ENCODE results near the gene CLPTM1L. TPM values are rescaled to one million over a fixed set of nuclear protein-coding genes. Genes with fewer than 3 reads are reported as not detected.

The CLPTM1L gene
- total RNA-seq, 2 donors from 2014 or later, result 56.6 to 85.4 TPM

DNA sequence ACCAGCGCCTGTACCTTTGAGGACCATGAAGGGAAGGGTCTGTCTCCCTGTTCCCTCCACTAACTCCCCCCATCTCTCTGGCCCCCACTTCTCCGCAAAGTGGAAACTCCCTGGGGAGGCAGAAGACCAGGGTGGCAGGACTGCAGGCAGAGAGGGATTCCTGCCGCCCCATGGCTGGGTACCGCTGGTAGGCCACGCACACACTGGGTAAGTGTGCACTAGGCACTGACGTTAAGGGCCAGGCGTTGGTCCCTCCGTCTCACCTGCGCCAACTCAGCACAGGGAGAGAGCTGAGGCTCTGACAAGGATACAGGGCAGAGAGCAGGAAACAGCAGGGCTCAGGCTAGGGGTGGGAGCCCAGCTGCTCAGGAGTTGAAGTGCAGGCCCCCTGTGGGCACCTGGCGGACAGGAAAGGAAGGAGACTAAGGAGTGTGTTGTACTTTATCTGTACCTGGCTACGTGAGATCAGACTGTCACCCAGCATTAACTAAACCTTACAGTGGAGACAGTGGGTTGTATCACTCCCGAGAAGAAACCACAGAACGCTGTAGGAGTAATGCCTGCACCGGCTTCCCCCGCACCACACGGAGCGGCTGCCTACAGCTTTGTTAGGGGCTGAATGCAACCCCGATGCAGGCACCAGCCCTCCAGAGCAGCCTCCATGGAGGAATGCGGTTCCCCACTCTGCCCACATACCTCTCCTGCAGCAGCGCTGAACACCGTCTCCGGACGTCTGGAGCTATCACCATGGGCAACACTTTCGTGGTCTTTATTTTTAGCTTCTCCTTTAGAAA is 34.2 kb upstream of the CLPTM1L start:
- Histone ChIP-seq H3K36me3 (no peaks in the 10 kb centered on the region), H3K27ac (no peak overlapping the region), H3K9me3 (no peaks in the 10 kb centered on the region), H3K4me1 (no peaks in the 10 kb centered on the region), H3K4me3 (no peak overlapping the region), H3K27me3 (no peaks in the 10 kb centered on the region)
- DNase-seq (ENCODE audit: low spot score), result no peak
- no peak for TF ChIP-seq CTCF (IDR thresholded peaks at IDR 0.05)

DNA sequence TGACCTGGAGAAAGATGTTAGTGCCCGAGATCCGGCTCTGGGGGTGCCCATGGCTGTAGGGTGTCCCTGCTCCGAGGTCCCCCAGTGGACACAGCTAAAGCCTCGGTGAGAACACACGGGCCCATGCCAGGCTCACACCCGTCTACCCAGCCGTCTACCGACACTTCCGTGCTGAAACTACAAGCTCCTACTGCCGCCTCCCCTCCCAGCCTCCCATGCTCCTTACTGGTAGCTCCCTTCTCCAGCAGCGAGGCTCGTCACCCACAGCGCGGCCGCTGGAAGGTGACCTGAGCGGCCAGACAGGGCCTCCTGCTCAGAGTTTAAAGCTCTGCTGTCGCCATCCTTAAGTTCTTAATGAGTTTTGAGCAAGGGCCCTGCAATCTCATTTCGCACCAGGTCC is 33.2 kb upstream of the CLPTM1L start:
- H3K4me3 ChIP-seq, result no peak overlapping the region
- H3K4me1 ChIP-seq, result no peaks in the 10 kb centered on the region
- no peaks in the 10 kb centered on the region for H3K27me3 ChIP-seq
- DNase-seq (ENCODE audit: low spot score), result no peak
- H3K9me3 ChIP-seq, result no peaks in the 10 kb centered on the region
- no peak for TF ChIP-seq CTCF (IDR thresholded peaks at IDR 0.05)
- H3K27ac ChIP-seq, result no peak overlapping the region
- no peaks in the 10 kb centered on the region for H3K36me3 ChIP-seq

DNA sequence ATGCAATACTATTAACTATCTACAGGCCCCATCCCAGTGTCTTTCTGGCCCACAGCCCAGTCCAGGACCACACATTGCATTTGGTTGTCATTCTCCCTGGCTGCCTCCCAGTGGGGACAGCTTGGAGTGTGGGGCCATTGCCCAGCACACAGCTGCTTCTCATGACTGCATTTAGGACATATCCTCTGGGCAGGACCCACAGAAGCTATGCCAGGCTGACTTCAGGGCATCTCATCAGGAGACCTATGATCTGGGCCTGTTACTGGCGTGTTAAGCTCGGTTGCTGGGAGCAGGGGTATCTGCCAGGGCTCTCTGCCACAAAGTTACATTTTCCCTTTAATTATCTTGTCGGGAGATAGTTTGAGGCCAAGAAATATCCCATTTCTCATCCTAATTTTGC is 32.1 kb upstream of the CLPTM1L start:
- Histone ChIP-seq H3K27ac (no peak overlapping the region), H3K9me3 (no peaks in the 10 kb centered on the region), H3K4me1 (no peaks in the 10 kb centered on the region), H3K4me3 (no peak overlapping the region), H3K27me3 (no peaks in the 10 kb centered on the region), H3K36me3 (no peaks in the 10 kb centered on the region)
- no peak for DNase-seq (ENCODE audit: low spot score)
- TF ChIP-seq CTCF (IDR thresholded peaks at IDR 0.05), result no peak

- no peaks in the 10 kb centered on the region for H3K27me3 ChIP-seq
- no peak overlapping the region for H3K4me3 ChIP-seq
- no peaks in the 10 kb centered on the region for H3K9me3 ChIP-seq
- no peak for DNase-seq (ENCODE audit: low spot score)
- no peaks in the 10 kb centered on the region for H3K36me3 ChIP-seq
- no peak for TF ChIP-seq CTCF (IDR thresholded peaks at IDR 0.05)
- no peaks in the 10 kb centered on the region for H3K4me1 ChIP-seq
- no peak overlapping the region for H3K27ac ChIP-seq
Measured at GRCh38 chr5:1375871-1376810, 31.2 kb upstream of the CLPTM1L start.

GRCh38 chr5:1374679-1375055 is 29.8 kb upstream of the CLPTM1L start:
- Histone ChIP-seq H3K4me1 (no peaks in the 10 kb centered on the region), H3K27ac (no peak overlapping the region), H3K4me3 (no peak overlapping the region), H3K36me3 (no peaks in the 10 kb centered on the region), H3K9me3 (no peaks in the 10 kb centered on the region), H3K27me3 (no peaks in the 10 kb centered on the region)
- DNase-seq (ENCODE audit: low spot score), result no peak
- no peak for TF ChIP-seq CTCF (IDR thresholded peaks at IDR 0.05)
